SU-DHL-6 (cell line): ENCODE measurements around the gene IRF2BP1.

Experiments used
- H2AFZ ChIP-seq: fragments of 200-600 bp; sonication (generic); 2 replicates; pipeline ENCODE4 v1.6.1; 2014; ENCODE audit warnings: low read depth, mild to moderate bottlenecking, moderate library complexity, mixed read lengths, antibody characterized with exemption, low read length; ENCODE audit not compliant: severe bottlenecking
- H3F3A ChIP-seq: fragments of 200-600 bp; shearing (Covaris generic); 2 replicates; pipeline ENCODE4 v1.6.0; 2016; ENCODE audit warnings: antibody characterized with exemption, mild to moderate bottlenecking; ENCODE audit not compliant: insufficient read depth
- H3K27ac ChIP-seq: fragments of 200-600 bp; sonication (generic); 2 replicates; pipeline ENCODE4 v1.5.1; 2016; ENCODE audit warnings: low read depth, mild to moderate bottlenecking, low read length, moderate library complexity, mixed read lengths
- H3K27me3 ChIP-seq: fragments of 200-600 bp; sonication (generic), shearing (Covaris generic); 2 replicates; pipeline ENCODE4 v1.6.0; 2014; ENCODE audit warnings: mild to moderate bottlenecking, low read length
- H3K36me3 ChIP-seq: fragments of 200-600 bp; sonication (generic); 2 replicates; pipeline ENCODE4 v1.6.1; 2014; ENCODE audit warnings: mild to moderate bottlenecking, low read length, mixed read lengths
- H3K4me2 ChIP-seq: fragments of 300-600, 200-600 bp; shearing (Covaris generic), sonication (generic); 2 replicates; pipeline ENCODE4 v1.6.0; 2014; ENCODE audit warnings: low read length, low read depth, mild to moderate bottlenecking; ENCODE audit not compliant: poor library complexity, severe bottlenecking
- H3K4me3 ChIP-seq: fragments of 200-600 bp; sonication (generic); 2 replicates; pipeline ENCODE4 v1.5.1; 2014; ENCODE audit warnings: antibody characterized with exemption, low read length, mild to moderate bottlenecking, mixed read lengths; ENCODE audit not compliant: insufficient read depth, poor library complexity, severe bottlenecking
- H3K79me2 ChIP-seq: fragments of 200-600 bp; sonication (generic); 2 replicates; pipeline ENCODE4 v1.6.1; 2014; ENCODE audit warnings: mild to moderate bottlenecking, low read length, moderate library complexity; ENCODE audit not compliant: insufficient read depth
- H3K9ac ChIP-seq: fragments of 200-600 bp; sonication (generic); 2 replicates; pipeline ENCODE4 v1.7.0; 2014; ENCODE audit warnings: mild to moderate bottlenecking, low read length
- H3K9me2 ChIP-seq: fragments of 200-600 bp; sonication (generic); replicated peaks from 2 replicates; pipeline ENCODE4 v1.6.1; 2014; ENCODE audit warnings: low read length; ENCODE audit not compliant: insufficient read depth
- H3K9me3 ChIP-seq: fragments of 200-600 bp; sonication (generic); 2 replicates; pipeline ENCODE4 v1.6.1; 2014; ENCODE audit warnings: low read length, mixed read lengths; ENCODE audit not compliant: insufficient read depth
- H4K20me1 ChIP-seq: fragments of 200-600 bp; sonication (generic); 2 replicates; pipeline ENCODE4 v1.6.1; 2014; ENCODE audit warnings: low read depth, mild to moderate bottlenecking, antibody characterized with exemption, low read length, moderate library complexity, mixed read lengths
- CTCF ChIP-seq: fragments of 200-600 bp; sonication (generic); IDR thresholded peaks from one replicate; pipeline ENCODE4 v1.5.1; 2017; ENCODE audit warnings: antibody characterized with exemption, mild to moderate bottlenecking, low read length, moderate library complexity; ENCODE audit not compliant: insufficient read depth, poor library complexity, severe bottlenecking
- EZH2phosphoT487 ChIP-seq: fragments of 200-600 bp; sonication (generic), shearing (Covaris generic); conservative IDR thresholded peaks from 2 replicates; pipeline ENCODE4 v1.6.1; 2018; ENCODE audit warnings: mild to moderate bottlenecking, antibody characterized with exemption, low read length, moderate library complexity, mixed read lengths

Gene IRF2BP1

DNA sequence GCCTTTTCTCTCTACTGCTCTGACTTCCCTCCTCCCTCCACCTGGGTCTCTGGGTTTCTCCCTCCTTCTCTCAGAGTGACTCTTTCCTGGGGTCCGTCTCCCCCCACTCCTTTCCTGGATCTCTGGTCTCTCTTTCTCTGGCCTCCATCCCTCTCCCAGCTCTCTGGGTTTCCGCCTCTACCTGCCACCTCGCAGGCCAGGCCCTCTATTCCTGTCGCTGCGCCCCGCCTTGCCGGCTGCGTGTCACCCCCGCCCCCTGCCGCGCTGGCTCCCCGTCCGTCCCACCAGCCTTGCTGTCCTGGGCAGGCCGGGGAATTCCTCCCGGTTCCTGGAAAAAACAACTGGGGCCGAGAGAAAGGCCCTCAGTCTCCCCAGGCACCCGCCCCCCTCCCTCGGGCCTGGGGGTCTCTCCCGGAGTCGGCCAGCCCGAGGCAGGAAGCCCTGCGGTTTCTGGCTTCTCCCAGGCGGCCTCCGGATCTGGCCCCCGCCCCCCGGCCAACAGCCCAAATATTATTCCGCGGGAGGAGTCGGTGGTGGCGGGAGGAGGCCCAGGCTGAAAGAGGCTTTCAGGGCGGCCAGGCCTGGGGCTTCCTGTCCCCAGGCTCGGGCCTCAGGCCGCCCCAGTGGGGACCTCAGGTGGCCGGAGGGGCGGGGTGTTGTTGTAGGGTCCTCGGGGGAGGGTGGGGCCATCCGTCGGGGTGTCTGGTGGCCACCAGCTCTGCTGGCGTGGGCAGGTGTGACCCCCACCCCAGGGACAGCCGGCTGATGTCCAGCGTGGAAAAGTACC lies 9.3 kb downstream of the IRF2BP1 start:
- H3K9me2 ChIP-seq, result no peaks in the 10 kb centered on the region
- no peaks in the 10 kb centered on the region for H4K20me1 ChIP-seq
- no peaks in the 10 kb centered on the region for H3F3A ChIP-seq
- no peak overlapping the region for H3K4me3 ChIP-seq
- no peaks in the 10 kb centered on the region for H3K79me2 ChIP-seq
- no peak overlapping the region for H3K9ac ChIP-seq
- H3K9me3 ChIP-seq, result no peaks in the 10 kb centered on the region
- no peaks in the 10 kb centered on the region for H3K36me3 ChIP-seq
- no peak overlapping the region for H3K4me2 ChIP-seq
- H3K27me3 ChIP-seq, result no peaks in the 10 kb centered on the region
- H2AFZ ChIP-seq, result no peak overlapping the region
- TF ChIP-seq EZH2phosphoT487 (no peak), CTCF (no peak)
- no peak overlapping the region for H3K27ac ChIP-seq

DNA sequence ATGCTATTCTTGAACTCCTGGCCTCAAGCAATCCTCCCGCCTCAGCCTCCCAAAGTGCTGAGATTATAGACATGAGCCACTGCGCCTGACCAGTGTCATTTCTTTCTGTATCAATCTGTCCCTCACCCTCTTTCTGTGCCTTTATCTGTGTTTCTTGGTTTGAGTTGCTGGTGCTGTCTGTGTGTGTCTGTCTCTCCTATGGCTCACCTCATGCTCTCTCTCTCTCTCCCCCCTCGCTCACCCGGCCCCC lies 9.9 kb downstream of the IRF2BP1 start:
- no peaks in the 10 kb centered on the region for H3K36me3 ChIP-seq
- H3K9me3 ChIP-seq, result no peaks in the 10 kb centered on the region
- H3K4me3 ChIP-seq, result no peak overlapping the region
- H3F3A ChIP-seq, result no peaks in the 10 kb centered on the region
- no peak overlapping the region for H3K9ac ChIP-seq
- H3K4me2 ChIP-seq, result no peak overlapping the region
- no peak for TF ChIP-seq CTCF
- TF ChIP-seq EZH2phosphoT487, result no peak
- H3K27me3 ChIP-seq, result no peaks in the 10 kb centered on the region
- H3K27ac ChIP-seq, result no peak overlapping the region
- H3K9me2 ChIP-seq, result no peaks in the 10 kb centered on the region
- H3K79me2 ChIP-seq, result no peaks in the 10 kb centered on the region
- no peaks in the 10 kb centered on the region for H4K20me1 ChIP-seq
- no peak overlapping the region for H2AFZ ChIP-seq

GRCh38 chr19:45874620-45874966 lies 11.3 kb downstream of the IRF2BP1 start:
- Histone ChIP-seq H3K4me2 (no peak overlapping the region), H3K9me2 (no peaks in the 10 kb centered on the region), H4K20me1 (no peaks in the 10 kb centered on the region), H3K9ac (no peak overlapping the region), H3K79me2 (no peaks in the 10 kb centered on the region), H2AFZ (no peak overlapping the region), H3F3A (no peaks in the 10 kb centered on the region), H3K27me3 (no peaks in the 10 kb centered on the region), H3K27ac (no peak overlapping the region), H3K9me3 (no peaks in the 10 kb centered on the region), H3K36me3 (no peaks in the 10 kb centered on the region), H3K4me3 (no peak overlapping the region)
- no peak for TF ChIP-seq EZH2phosphoT487
- TF ChIP-seq CTCF, result no peak
